Hair follicle dermal papilla cell (primary cell): ENCODE data around the gene CHST5. TPM values are rescaled to one million over a fixed set of nuclear protein-coding genes. Genes with fewer than 3 reads are reported as not detected.

Experiments used
- total RNA-seq: library from RNA; depleted of rRNA; stranded (reverse); fragments of >200 nt; gene quantifications from 2 replicates; pipeline ENCODE4 v1.2.3, GENCODE V29; 2012

Gene CHST5
- 0.49 TPM in 1 of 2 replicates, not detected in the other for total RNA-seq

GRCh38 chr16:75535901-75536300 lies at the start of gene CHST5:
Gene CHST5 (minus strand): TSS chr16:75536108. CDS start chr16:75530384, 5,724 bp downstream.

GRCh38 chr16:75566040-75566757 lies 30.3 kb upstream of the CHST5 start, which contains the start of gene GABARAPL2:
Gene GABARAPL2 (plus strand): TSS chr16:75566379. CDS start chr16:75566487, 108 bp downstream.

GRCh38 chr16:75555707-75556430 lies 20.0 kb upstream of the CHST5 start, which contains the start of gene TMEM231:
Gene TMEM231 (minus strand): TSS chr16:75556252. CDS start chr16:75556209, 43 bp downstream.

GRCh38 chr16:75495076-75495674 lies 40.7 kb downstream of the CHST5 start, which contains the start of gene CHST6:
Gene CHST6 (minus strand): TSS chr16:75495441. CDS start chr16:75479828, 15,613 bp downstream.

Other genes with a start within 250 kb of the CHST5 start
- 29.1 and 32.0 TPM in 2 replicates for gene CFDP1, start 102.6 kb downstream of the CHST5 start, total RNA-seq
- gene TMEM170A, start 71.4 kb downstream of the CHST5 start, total RNA-seq = 12.6 and 14.1 TPM in 2 replicates
- 0.73 and 1.3 TPM in 2 replicates for gene CHST6, start 40.7 kb downstream of the CHST5 start, total RNA-seq
- gene TMEM231, start 20.1 kb upstream of the CHST5 start, total RNA-seq = 15.3 and 16.2 TPM in 2 replicates
- 27.3 and 34.5 TPM in 2 replicates for gene GABARAPL2, start 30.3 kb upstream of the CHST5 start, total RNA-seq
- 45.4 and 49.3 TPM in 2 replicates for gene ADAT1, start 87.2 kb upstream of the CHST5 start, total RNA-seq
- 104 and 112 TPM in 2 replicates for gene KARS1, start 111.6 kb upstream of the CHST5 start, total RNA-seq
- gene TERF2IP, start 111.7 kb upstream of the CHST5 start, total RNA-seq = 32.5 and 38.9 TPM in 2 replicates
- gene CPHXL2, start 140.9 kb upstream of the CHST5 start, total RNA-seq = not detected in 2 replicates
- gene DUXB, start 165.4 kb upstream of the CHST5 start, total RNA-seq = not detected in 2 replicates
- gene CPHXL, start 190.4 kb upstream of the CHST5 start, total RNA-seq = not detected in 2 replicates